Fibroblast of pulmonary artery (primary cell): ENCODE results near the gene MC1R.

ENCODE experiments used
- DNase-seq: peaks from one replicate; pipeline ENCODE4 v3.0.0-alpha.2; 2010; ENCODE audit warnings: low read depth
- H3K4me3 ChIP-seq: replicated peaks from 2 replicates; pipeline ENCODE4 v1.5.1; 2011; ENCODE audit warnings: low read depth, mild to moderate bottlenecking, control low read depth, low read length, moderate library complexity
- TF ChIP-seq, protein P1 (sequence below): IDR thresholded peaks from 2 replicates; pipeline ENCODE4 v1.5.1; 2011; ENCODE audit warnings: mild to moderate bottlenecking, control low read depth, low read length, inconsistent platforms; ENCODE audit errors: missing control alignments

The MC1R gene

DNA sequence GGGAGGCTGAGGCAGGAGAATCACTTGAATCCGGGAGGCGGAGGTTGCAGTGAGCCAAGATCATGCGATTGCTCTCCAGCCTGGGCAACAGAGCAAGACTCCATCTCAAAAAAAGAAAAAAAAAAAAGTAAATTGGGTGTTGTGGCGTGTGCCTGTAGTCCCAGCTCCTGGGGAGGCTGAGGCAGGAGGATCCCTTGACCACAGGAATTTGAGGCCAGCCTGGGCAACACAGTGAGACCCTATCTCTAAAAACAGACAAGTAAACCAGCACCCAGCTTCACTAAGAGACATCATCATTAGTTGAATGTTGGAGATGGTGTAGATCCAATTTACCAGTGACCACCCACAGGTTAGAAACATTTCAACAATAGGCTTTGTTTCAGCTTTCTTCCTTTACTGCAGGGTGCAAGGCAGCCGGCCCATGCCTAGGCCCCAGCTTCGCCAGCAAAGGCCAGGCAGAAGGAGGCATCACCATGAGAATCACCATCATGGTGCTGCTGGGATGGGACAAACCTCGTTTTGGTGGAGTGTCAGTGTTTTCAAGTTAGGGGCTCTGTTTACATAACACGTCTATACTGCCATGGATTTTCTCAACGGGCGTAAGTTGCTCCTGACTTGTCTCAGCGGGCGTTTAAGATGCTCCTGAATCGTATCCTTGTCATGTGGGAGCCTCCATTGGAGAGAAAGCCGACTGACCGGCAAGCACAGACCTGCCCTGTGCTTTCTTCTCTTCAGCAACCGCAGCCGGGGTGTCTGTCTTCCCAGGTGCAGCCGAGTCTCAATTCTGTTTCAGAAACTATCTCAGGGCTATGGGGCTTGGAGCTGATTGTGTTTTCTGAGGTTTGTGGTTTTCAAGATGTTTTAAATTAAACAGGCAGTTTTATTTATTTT is 37.9 kb upstream of the MC1R start:
- no peak for DNase-seq
- TF ChIP-seq, protein P1, sequence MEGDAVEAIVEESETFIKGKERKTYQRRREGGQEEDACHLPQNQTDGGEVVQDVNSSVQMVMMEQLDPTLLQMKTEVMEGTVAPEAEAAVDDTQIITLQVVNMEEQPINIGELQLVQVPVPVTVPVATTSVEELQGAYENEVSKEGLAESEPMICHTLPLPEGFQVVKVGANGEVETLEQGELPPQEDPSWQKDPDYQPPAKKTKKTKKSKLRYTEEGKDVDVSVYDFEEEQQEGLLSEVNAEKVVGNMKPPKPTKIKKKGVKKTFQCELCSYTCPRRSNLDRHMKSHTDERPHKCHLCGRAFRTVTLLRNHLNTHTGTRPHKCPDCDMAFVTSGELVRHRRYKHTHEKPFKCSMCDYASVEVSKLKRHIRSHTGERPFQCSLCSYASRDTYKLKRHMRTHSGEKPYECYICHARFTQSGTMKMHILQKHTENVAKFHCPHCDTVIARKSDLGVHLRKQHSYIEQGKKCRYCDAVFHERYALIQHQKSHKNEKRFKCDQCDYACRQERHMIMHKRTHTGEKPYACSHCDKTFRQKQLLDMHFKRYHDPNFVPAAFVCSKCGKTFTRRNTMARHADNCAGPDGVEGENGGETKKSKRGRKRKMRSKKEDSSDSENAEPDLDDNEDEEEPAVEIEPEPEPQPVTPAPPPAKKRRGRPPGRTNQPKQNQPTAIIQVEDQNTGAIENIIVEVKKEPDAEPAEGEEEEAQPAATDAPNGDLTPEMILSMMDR, result no peak
- H3K4me3 ChIP-seq, result no peak overlapping the region

DNA sequence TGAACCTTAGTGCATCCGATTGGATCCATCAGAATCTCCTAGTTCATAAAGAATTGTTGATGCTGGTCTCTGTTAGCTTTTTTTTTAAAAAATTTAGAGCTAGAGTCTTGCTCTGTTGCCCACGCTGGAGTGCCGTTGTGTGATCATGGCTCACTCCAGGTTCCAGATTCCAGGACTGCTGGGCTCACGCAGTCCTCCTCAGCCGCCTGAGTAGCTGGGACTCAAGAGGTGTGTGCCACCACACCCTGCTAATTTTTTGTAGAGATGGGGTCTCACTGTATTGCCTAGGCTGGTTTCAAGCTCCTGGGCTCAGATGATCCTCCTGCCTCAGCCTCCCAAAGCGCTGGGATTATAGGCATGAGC is 37.3 kb upstream of the MC1R start:
- H3K4me3 ChIP-seq, result no peak overlapping the region
- TF ChIP-seq, protein P1, result no peak
- DNase-seq, result no peak

DNA sequence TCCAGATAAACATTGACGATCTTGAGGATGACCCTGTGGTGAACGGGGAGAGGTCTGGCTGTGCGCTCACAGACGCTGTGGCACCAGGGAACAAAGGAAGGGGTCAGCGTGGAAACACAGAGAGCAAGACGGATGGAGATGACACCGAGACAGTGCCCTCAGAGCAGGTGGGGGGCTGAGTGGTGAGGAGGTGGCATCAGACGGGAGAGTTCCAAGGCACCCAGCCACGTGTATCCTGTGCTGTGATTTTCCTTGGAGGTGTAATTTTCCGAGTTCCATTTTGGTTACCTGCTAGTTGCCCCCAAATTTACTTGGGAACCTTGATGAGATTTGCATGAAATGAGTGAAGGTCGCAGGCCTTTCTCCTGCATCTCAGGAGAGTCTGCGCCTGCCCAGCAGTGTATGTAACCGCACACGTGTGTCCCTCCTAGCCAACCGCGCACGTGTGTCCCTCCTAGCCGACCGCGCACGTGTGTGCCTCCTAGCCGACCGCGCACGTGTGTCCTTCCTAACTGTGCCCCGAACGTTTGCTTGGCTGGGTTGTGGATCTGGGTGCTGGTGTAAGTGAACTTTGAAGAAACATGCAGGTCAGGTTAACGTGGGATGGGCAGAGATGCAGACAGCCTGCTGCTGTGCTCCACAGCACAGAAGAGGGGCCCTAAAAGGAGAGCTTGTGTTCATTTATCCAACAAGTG is 35.2 kb upstream of the MC1R start:
- TF ChIP-seq, protein P1, result no peak
- no peak overlapping the region for H3K4me3 ChIP-seq
- DNase-seq, result no peak

DNA sequence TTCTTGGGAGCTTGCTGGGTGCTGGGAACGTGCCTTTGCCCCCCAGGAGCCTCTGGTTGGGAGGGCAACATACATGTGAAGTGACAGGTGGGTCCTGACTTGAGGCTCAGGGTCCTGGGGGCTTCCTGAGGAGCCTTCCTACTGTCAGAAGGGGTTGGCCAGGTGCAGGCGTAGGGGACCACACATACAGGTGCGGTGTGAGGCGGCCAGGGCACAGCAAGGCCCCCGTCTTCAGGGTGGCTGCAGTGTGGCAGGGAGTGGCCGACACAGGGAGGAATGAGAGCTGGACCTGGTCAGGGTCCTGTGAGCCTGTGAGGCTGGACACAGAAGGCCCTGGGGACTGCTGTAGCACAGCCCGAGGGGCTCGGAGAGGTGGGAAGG is 34.6 kb upstream of the MC1R start:
- DNase-seq, result no peak
- TF ChIP-seq, protein P1, result no peak

DNA sequence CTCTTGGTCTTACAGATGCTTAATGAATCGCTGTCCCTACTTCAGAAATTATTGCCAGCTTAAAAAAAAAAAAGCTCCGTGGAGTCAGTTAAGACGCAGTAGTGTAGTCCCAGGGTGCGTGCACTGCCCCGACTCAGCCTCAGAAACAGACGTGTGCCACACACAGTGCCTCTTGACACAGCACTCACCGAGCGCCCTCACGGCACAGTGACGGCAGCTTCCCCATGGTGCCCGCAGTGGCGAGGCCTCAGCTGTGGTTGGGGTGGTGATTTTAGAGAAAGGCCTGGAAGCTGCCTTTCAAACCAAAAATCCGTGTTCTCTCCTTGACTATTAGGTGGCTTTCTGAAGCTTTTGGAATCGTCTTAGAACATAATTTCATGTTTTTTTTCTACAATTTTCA is 31.4 kb upstream of the MC1R start:
- DNase-seq, result no peak
- TF ChIP-seq, protein P1, result no peak
- no peak overlapping the region for H3K4me3 ChIP-seq

More for the DNA sequence above, 34.6 kb upstream of the MC1R start:
- no peak overlapping the region for H3K4me3 ChIP-seq

DNA sequence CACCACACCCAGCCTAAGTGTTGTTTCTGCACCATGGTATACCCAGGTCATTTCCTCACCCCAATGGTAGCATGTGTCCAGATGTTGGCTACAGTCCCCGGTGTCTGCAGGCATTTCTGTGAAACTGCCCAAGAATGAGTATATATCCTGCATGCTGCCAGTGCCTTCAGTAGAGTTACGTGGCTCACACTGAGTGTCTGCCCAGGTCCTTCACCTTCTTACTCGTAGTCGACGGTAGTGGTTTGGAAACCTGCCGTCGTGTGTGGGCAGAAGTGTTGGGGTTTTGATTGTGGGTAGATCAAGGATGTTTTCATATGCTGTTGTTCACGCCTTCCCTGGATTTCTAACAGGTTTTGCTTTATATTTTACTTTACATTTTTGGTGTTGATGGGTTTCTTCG is 28.5 kb upstream of the MC1R start:
- TF ChIP-seq, protein P1, result no peak
- no peak for DNase-seq
- H3K4me3 ChIP-seq, result no peak overlapping the region
